Common myeloid progenitor, CD34-positive (primary cell): ENCODE measurements around the gene GPC5.

Experiments
- CTCF ChIA-PET: fragments of 350-600 bp; sonication (Branson Sonifier 250); formaldehyde crosslinking; loops from one replicate; lab custom pipeline; 2021; ENCODE audit warnings: antibody characterized with exemption; lab: Charles Lee
- POLR2A ChIA-PET: fragments of 350-600 bp; sonication (Branson Sonifier 250); formaldehyde crosslinking; loops from one replicate; lab custom pipeline; 2021; ENCODE audit warnings: antibody characterized with exemption; lab: Charles Lee
- DNase-seq, 3 donors: peaks; one replicate each; pipeline versions ENCODE4 v3.0.0 to v3.0.0-alpha.2; 2013
- H3K27ac ChIP-seq, 2 experiments: 1 replicate in 1 of 2; 2 replicates in 1 of 2; pipeline ENCODE4 v1.7.0; 2013; ENCODE audit warnings: inconsistent platforms in 2 of 2, low read length in 2 of 2, mild to moderate bottlenecking in 2 of 2, low read depth in 1 of 2, moderate library complexity in 1 of 2; ENCODE audit not compliant: severe bottlenecking in 2 of 2, insufficient read depth in 1 of 2, poor library complexity in 1 of 2
- H3K27me3 ChIP-seq, 5 experiments: replicated peaks in 2 of 5; 1 replicate in 3 of 5; 2 replicates in 2 of 5; pipeline versions ENCODE4 v1.6.1 to v1.7.0; 2013; ENCODE audit warnings: low read length in 4 of 5, mild to moderate bottlenecking in 2 of 5, moderate library complexity in 2 of 5, inconsistent platforms in 1 of 5; ENCODE audit not compliant: insufficient read depth in 5 of 5, control insufficient read depth in 4 of 5
- H3K36me3 ChIP-seq, 4 experiments: 1 replicate in 2 of 4; 2 replicates in 2 of 4; pipeline versions ENCODE4 v1.6.1 to v1.7.0; 2013; ENCODE audit warnings: low read length in 3 of 4, control low read depth in 1 of 4, mild to moderate bottlenecking in 1 of 4; ENCODE audit not compliant: control insufficient read depth in 4 of 4, insufficient read depth in 4 of 4
- H3K4me1 ChIP-seq, 4 experiments: 1 replicate in 3 of 4; 2 replicates in 1 of 4; pipeline versions ENCODE4 v1.6.1 to v1.7.1; 2013; ENCODE audit warnings: low read length in 3 of 4, mild to moderate bottlenecking in 3 of 4, control low read depth in 1 of 4, inconsistent platforms in 1 of 4, moderate library complexity in 1 of 4; ENCODE audit not compliant: control insufficient read depth in 4 of 4, insufficient read depth in 4 of 4; ENCODE audit errors: control extremely low read depth in 1 of 4
- H3K4me3 ChIP-seq, 7 experiments: 1 replicate in 4 of 7; 2 replicates in 3 of 7; pipeline versions ENCODE4 v1.5.1 to v1.7.0; 2013; ENCODE audit warnings: mild to moderate bottlenecking in 7 of 7, low read length in 6 of 7, moderate library complexity in 6 of 7, inconsistent platforms in 2 of 7, low read depth in 2 of 7, control low read depth in 1 of 7; ENCODE audit not compliant: insufficient read depth in 4 of 7, control insufficient read depth in 1 of 7; ENCODE audit errors: extremely low read depth in 1 of 7
- H3K9me3 ChIP-seq, 5 experiments: 1 replicate in 4 of 5; 2 replicates in 1 of 5; pipeline versions ENCODE4 v1.6.1 to v1.7.1; 2013; ENCODE audit warnings: low read length in 4 of 5, mild to moderate bottlenecking in 2 of 5, inconsistent platforms in 1 of 5, low read depth in 1 of 5, moderate library complexity in 1 of 5; ENCODE audit not compliant: control insufficient read depth in 4 of 5, insufficient read depth in 2 of 5; ENCODE audit errors: control extremely low read depth in 1 of 5
- WGBS: methylation state at CpG from one replicate; pipeline ENCODE4 v1.1.5; 2013; ENCODE audit not compliant: insufficient coverage; 5-methylcytosine and 5-hydroxymethylcytosine counted together

The GPC5 gene

DNA sequence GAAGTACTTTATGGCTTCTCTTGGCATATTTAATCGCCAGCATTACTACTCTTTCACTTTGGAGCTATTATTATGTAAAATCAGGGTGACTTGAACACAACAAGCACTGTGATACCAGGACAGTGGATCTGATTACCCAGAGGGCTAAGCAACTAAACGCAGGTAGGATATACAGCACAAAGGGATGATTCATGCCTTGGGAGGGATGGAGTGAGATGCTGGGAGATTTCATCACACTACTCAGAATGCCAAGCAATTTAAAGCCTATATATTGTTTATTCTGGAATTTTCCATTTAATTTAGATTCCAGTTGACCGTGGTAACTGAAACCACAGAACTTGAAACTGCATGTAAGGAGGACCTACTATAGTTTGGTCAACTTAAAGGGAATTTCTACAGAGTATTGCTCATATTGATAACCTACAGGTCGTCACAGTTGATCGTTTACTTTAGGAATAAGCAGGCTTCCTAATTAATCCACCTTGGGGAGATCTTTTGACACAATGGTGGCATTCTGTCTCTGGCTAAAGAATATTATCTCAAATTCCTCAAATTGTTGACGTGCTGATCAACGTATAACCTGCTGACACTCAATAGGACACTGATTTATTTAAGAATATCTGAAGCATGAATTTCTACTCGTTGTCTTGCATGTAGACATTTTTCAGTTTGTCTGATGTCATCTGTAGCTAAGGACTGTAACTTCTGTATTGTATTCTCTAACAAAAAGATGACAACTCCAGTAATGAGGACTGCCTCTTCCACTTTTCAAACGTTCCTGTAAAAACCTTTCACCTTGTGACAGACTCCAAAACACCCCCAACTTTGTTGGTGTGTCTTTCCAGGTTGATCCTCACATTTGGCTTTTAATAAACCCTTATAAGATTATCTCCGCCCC lies 254.2 kb downstream of the GPC5 start:
- no peak overlapping the region for H3K4me3 ChIP-seq
- CTCF ChIA-PET: no interaction called here
- H3K27ac ChIP-seq: no peak overlapping the region
- POLR2A ChIA-PET: no interaction called here
- no peaks in the 10 kb centered on the region for H3K27me3 ChIP-seq
- H3K9me3 ChIP-seq: no peaks in the 10 kb centered on the region
- no peak for DNase-seq
- 89% methylated on average over 5 of the region's 10 CpGs for WGBS
- H3K36me3 ChIP-seq: no peaks in the 10 kb centered on the region
- no peaks in the 10 kb centered on the region for H3K4me1 ChIP-seq

DNA sequence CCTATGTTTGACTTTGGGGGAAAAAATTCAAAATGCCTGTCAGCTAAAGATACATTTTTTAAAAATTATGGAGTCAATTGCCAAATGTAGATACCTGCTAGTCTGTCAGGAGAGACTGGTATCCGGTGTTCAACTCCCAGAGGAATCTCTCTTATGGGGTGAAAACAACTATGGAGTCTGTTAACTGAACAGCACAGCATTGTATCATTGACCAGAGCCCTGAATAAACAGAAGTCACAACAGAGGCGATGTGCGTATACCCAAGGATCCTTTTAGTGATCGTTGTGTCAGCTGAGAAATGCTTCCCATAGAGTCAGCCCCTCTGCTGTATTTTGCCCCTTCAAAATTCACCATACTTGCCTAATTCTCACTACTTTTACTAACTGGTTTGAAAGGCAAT lies 257.3 kb downstream of the GPC5 start:
- Histone ChIP-seq H3K4me3 (no peak overlapping the region), H3K9me3 (no peaks in the 10 kb centered on the region), H3K27me3 (no peaks in the 10 kb centered on the region), H3K27ac (no peak overlapping the region), H3K4me1 (no peaks in the 10 kb centered on the region), H3K36me3 (no peaks in the 10 kb centered on the region)
- DNase-seq: no peak
- CTCF ChIA-PET: interaction anchor here (0.6 kb wide), 1 partner anchor 1539 kb away, joined by 3 read pairs; no protein-coding TSS in a partner anchor
- 100% methylated on average over 4 of the region's 4 CpGs for WGBS
- POLR2A ChIA-PET: no interaction called here

DNA sequence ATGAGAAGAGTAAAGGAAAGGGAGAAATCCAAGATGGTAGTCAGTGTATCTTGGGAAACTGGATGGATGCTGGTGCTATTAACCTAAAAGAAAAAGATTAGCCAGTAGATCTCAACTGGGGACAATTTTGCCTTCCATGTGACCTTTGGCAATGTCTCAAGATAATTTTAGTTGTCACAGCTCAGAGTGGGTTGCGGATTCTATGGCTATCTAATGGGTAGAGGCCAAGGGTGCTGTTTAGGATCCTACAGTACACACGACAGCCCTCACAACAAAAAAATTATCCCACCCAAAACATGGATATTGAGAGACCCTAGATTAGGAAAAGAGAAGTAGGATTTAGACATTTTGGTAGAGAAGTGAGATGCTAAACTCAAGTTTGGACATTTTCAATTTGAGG lies 258.9 kb downstream of the GPC5 start:
- no peak for DNase-seq
- H3K4me3 ChIP-seq: no peak overlapping the region
- no peaks in the 10 kb centered on the region for H3K27me3 ChIP-seq
- no peaks in the 10 kb centered on the region for H3K4me1 ChIP-seq
- no peaks in the 10 kb centered on the region for H3K36me3 ChIP-seq
- no peak overlapping the region for H3K27ac ChIP-seq
- WGBS: no CpG with 5 or more reads among the region's 2 CpGs
- POLR2A ChIA-PET: no interaction called here
- CTCF ChIA-PET: no interaction called here
- H3K9me3 ChIP-seq: no peaks in the 10 kb centered on the region

DNA sequence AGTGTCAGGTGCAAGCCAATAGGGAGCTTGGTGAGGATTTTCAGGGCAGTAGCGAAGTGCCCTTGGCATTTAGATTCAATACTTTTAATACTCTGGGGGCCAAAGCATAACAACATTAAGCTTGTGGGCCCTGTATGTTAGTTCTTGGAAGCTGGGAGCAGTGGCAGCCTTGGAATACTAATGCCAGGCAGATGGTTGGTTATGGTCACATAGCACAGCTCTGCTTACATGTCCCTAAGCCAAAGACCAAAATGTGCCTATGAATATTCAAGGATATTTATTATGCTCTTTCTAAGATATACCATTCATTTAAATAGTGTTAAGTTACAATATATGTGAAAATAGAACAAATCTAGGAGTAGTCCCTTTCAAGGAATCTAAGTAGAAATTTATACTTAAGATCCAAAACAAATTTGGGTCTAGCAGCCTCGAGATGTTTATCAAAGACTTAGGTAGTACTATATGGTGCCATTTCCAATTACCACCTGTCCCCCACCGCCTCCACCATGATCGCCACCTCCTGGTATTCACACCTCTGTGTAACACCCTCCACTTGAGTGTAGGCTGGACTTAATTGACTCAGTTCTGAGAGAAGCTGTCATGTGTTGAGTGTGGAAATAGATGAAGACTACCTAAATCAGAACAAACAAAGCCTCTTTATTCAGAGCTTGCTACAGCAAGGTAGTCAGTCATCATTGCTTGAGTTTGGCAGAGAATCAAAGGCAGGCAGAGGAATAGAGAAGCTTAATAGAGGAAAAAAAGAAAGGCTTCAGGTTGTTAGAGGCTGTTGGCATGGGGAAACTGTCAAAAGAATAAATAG lies 261.0 kb downstream of the GPC5 start:
- H3K4me3 ChIP-seq: no peak overlapping the region
- no peaks in the 10 kb centered on the region for H3K4me1 ChIP-seq
- H3K9me3 ChIP-seq: no peaks in the 10 kb centered on the region
- ChIA-PET CTCF (interaction anchor here (0.6 kb wide), 1 partner anchor 227 kb away, joined by 3 read pairs; no protein-coding TSS in a partner anchor), POLR2A (no interaction called here)
- 100% methylated on average over 2 of the region's 4 CpGs for WGBS
- H3K27ac ChIP-seq: no peak overlapping the region
- DNase-seq: no peak
- H3K36me3 ChIP-seq: no peaks in the 10 kb centered on the region
- no peaks in the 10 kb centered on the region for H3K27me3 ChIP-seq

DNA sequence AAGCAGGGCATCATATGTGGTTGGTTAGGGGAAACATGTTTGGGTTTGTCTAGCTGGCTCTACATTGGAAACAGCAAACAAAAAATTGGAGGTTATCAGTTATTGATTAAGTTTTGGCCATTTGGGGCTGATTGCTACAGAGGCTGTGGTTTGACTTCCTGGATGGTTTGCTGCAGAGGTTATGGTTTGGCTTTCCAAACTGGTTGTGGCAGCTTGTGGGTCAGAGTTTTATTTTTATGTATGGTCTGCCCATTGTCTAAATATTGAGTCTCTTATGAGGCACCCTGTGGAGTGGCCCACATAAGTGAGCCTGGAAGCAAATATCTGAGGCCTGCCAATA lies 261.6 kb downstream of the GPC5 start:
- no peaks in the 10 kb centered on the region for H3K27me3 ChIP-seq
- H3K36me3 ChIP-seq: no peaks in the 10 kb centered on the region
- no peak for DNase-seq
- H3K4me1 ChIP-seq: no peaks in the 10 kb centered on the region
- POLR2A ChIA-PET: no interaction called here
- CTCF ChIA-PET: no interaction called here
- no peak overlapping the region for H3K27ac ChIP-seq
- no peak overlapping the region for H3K4me3 ChIP-seq
- H3K9me3 ChIP-seq: no peaks in the 10 kb centered on the region

DNA sequence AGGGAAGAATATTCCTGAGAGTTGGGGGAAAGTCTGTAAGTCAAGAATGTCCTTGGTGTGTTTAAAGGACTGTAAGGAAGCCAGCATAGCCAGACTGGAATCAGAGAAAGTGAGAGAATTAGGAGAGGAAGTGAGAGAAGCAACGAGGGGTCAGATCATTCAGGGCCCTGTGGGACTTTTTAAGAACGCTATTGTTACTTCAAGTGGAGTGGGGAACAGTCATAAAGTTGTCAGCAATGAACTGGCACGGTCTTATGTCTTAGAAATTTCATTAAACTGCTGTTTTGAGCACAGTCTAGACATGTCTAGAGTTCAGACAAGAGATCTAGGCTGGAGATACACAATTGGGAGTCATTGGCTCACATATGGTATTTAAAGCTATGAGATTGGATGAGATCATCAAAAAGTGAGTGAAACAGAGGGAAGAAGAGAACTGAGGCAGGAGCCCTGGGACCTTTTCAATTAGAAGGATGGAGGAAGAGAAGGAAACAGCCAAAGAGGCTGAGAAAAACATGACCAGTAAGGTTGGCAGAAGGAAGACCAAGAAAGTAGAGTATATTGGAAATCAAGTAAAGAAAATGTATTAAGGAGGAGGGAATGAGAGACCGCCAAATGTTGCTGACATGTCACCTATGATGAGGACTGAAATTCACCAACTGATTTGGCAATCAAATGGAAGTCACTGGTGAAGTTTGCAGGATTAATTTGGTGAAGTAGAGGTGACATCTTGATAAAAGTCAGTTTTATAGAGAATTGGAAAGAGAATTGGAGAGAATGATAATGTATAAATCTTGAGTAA lies 263.5 kb downstream of the GPC5 start:
- Histone ChIP-seq H3K9me3 (no peaks in the 10 kb centered on the region), H3K27ac (no peak overlapping the region), H3K4me3 (no peak overlapping the region), H3K36me3 (no peaks in the 10 kb centered on the region), H3K4me1 (no peaks in the 10 kb centered on the region), H3K27me3 (no peaks in the 10 kb centered on the region)
- POLR2A ChIA-PET: no interaction called here
- WGBS: 91% methylated on average over 4 of the region's 4 CpGs
- no peak for DNase-seq
- CTCF ChIA-PET: no interaction called here
